Adrenal gland (tissue), 12 donors: ENCODE data around the gene TOP3B. TPM values are rescaled to one million over a fixed set of nuclear protein-coding genes. Genes with fewer than 3 reads are reported as not detected.

Source experiments
- DNase-seq, 7 donors: peaks; one replicate each; pipeline ENCODE4 v3.0.0-alpha.2; 2019 to 2020
- H3K27ac ChIP-seq, 5 donors: fragments of 200-600 bp; sonication (generic) in 4 of 5; 1 replicate in 3 of 5; 2 replicates in 2 of 5; pipeline versions ENCODE4 v1.5.1 to v1.8.0; 2016 to 2020; ENCODE audit warnings: mild to moderate bottlenecking in 1 of 5
- H3K27me3 ChIP-seq: fragments of 200-600 bp; 2 replicates; pipeline ENCODE4 v1.8.0; 2021
- H3K36me3 ChIP-seq, 2 donors: fragments of 200-600 bp; replicated peaks in 1 of 2; 1 replicate in 1 of 2; 2 replicates in 1 of 2; pipeline versions ENCODE4 v1.5.1 to v1.8.0; 2018 to 2022
- H3K4me1 ChIP-seq, 2 donors: fragments of 200-600 bp; replicated peaks in 1 of 2; 1 replicate in 1 of 2; 2 replicates in 1 of 2; pipeline versions ENCODE4 v1.5.1 to v1.8.0; 2018 to 2021
- H3K4me3 ChIP-seq, 4 donors: fragments of 200-600 bp; sonication (generic) in 3 of 4; one replicate each; pipeline ENCODE4 v1.5.1; 2016 to 2018
- H3K9me3 ChIP-seq, 3 donors: fragments of 200-600 bp; sonication (generic) in 1 of 3; replicated peaks in 1 of 3; 1 replicate in 2 of 3; 2 replicates in 1 of 3; pipeline versions ENCODE4 v1.5.1 to v1.8.0; 2016 to 2021
- POLR2A ChIP-seq, 2 donors: fragments of 450-650 bp; IDR thresholded peaks; one replicate each; pipeline ENCODE4 v1.6.1; 2017; ENCODE audit warnings: antibody characterized with exemption in 2 of 2, mild to moderate bottlenecking in 2 of 2, moderate library complexity in 1 of 2
- WGBS, 4 donors: extraction: QIAGEN DNeasy Blood & Tissue Kit in 2 of 4; methylation state at CpG; one replicate each; pipeline versions ENCODE4 v1.1.5 to v1.1.7; 2013 to 2017; 5-methylcytosine and 5-hydroxymethylcytosine counted together
- intact Hi-C, 2 donors: fragments of 100-400 bp; cut with DNase I; formaldehyde crosslinking; loops; one replicate each; pipeline versions ENCODE4 v1.14.1 to v1.15.0; 2022 to 2023
- polyA plus RNA-seq, 3 donors: library from polyadenylated mRNA; stranded (reverse); fragments of 200-250 nt in 2 of 3; fragments of 350-450 nt in 1 of 3; fragmentation: Illumina TruSeq in 1 of 3; extraction: RNeasy Lipid Tissue Mini Kit (QIAGEN cat#74804) in 1 of 3; gene quantifications; one replicate each; pipeline ENCODE4 v1.2.3, GENCODE V29; 2013 to 2014
- total RNA-seq, 9 donors: library from RNA; depleted of rRNA in 4 of 9; stranded (reverse); fragments of >200 nt in 4 of 9; fragments of 120-200 nt in 1 of 9; fragmentation: NEBNext Ultra II Directional in 1 of 9; extraction: Animal tissue kit (Norgen Biotek cat#: 25700) in 1 of 9; gene quantifications; one replicate each; pipeline versions ENCODE4 v1.1.0 to v1.2.4, GENCODE V29; 2013 to 2023
- TF ChIP-seq, protein P1 (sequence below), 6 experiments: fragments of 450-650 bp in 4 of 6; fragments of 200-600 bp in 2 of 6; sonication (generic) in 1 of 6; IDR thresholded peaks; 1 replicate in 5 of 6; 2 replicates in 1 of 6; pipeline versions ENCODE4 v1.5.1 to v1.8.0; 2016 to 2021; ENCODE audit warnings: antibody characterized with exemption in 6 of 6, mild to moderate bottlenecking in 2 of 6, moderate library complexity in 1 of 6
- donor health status: healthy with polysubstance abuse.
- donor health status: Bipolar disorder and iron deficiency.
- donor health status: DM: yes; HTN: yes; CAD: no.
- donor health status: DM: no; HTN: no; CAD: no.
- donor health status: DM: no; HTN: no; CAD: no.
- donor health status: DM: yes; HTN: yes; CAD: no.

Gene TOP3B
- total and polyA plus RNA-seq, 12 donors = 8.5 to 31.8 (median 21.8) TPM

DNA sequence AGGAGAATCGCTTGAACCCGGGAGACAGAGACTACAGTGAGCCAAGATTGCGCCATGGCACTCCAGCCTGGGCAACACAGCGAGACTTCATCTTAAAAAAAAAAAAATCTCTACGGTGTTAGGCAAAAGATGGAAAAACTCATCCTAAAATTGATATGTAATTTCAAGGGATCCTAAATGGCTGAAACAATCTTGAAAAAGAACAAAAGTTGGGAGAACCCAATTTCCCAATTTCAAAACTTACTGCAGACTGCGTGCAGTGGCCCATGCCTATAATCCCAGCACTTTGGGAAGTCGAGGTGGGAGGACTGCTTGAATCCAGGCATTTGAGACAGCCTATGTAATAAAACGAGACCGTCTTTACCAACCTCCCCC is 31.7 kb upstream of the TOP3B start:
- Histone ChIP-seq H3K27ac (no peak overlapping the region), H3K36me3 (no peaks in the 10 kb centered on the region), H3K4me3 (no peak overlapping the region), H3K9me3 (no peaks in the 10 kb centered on the region), H3K27me3 (peaks cover 10% of the 10 kb centered on the region), H3K4me1 (no peaks in the 10 kb centered on the region)
- TF ChIP-seq POLR2A (IDR thresholded peaks at IDR 0.05) = no peak
- TF ChIP-seq, protein P1, sequence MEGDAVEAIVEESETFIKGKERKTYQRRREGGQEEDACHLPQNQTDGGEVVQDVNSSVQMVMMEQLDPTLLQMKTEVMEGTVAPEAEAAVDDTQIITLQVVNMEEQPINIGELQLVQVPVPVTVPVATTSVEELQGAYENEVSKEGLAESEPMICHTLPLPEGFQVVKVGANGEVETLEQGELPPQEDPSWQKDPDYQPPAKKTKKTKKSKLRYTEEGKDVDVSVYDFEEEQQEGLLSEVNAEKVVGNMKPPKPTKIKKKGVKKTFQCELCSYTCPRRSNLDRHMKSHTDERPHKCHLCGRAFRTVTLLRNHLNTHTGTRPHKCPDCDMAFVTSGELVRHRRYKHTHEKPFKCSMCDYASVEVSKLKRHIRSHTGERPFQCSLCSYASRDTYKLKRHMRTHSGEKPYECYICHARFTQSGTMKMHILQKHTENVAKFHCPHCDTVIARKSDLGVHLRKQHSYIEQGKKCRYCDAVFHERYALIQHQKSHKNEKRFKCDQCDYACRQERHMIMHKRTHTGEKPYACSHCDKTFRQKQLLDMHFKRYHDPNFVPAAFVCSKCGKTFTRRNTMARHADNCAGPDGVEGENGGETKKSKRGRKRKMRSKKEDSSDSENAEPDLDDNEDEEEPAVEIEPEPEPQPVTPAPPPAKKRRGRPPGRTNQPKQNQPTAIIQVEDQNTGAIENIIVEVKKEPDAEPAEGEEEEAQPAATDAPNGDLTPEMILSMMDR (IDR thresholded peaks at IDR 0.05) = no peak
- DNase-seq = no peak
- WGBS, 4 donors = 80 to 86% (median 83%) methylated on average over 9 of the region's 9 CpGs
- intact Hi-C loops = no loop called here

DNA sequence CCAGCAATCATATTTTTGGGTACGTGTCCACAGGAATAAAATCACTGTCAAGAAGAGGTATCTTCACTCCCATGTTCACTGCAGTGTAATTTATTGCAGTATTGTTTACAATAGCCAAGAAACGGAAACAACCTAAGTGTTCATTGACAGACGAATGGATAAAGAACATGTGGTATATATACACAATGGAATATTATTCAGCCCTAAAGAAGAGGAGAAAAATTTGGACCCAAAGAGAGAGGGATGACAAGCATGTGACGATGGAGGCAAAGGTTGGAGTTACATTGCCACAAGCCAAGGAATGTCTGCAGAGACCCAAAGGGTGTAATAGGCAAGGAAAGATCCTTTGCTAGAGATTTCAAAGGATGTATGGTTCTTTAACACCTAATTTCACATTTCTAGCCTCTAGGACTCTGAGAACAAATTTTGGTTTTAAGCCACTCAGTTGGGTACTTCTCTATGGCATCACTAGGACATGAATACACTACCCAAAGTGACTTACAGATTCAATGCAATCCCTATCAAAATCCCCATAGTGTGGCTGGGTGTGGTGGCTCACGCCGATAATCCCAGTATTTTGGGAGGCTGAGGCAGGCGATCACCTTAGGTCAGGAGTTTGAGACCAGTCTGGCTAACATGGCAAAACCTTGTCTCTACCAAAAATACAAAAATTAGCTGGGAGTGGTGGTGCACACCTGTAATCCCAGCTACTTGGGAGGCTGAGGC is 31.1 kb upstream of the TOP3B start:
- intact Hi-C loops = no loop called here
- no peak for TF ChIP-seq POLR2A (IDR thresholded peaks at IDR 0.05)
- TF ChIP-seq, protein P1 (IDR thresholded peaks at IDR 0.05) = no peak
- DNase-seq = no peak
- H3K4me1 ChIP-seq = no peaks in the 10 kb centered on the region
- no peak overlapping the region for H3K4me3 ChIP-seq
- no peaks in the 10 kb centered on the region for H3K9me3 ChIP-seq
- peaks cover 10% of the 10 kb centered on the region for H3K27me3 ChIP-seq
- WGBS, 4 donors = 86 to 89% (median 87%) methylated on average over 4 to 7 of the region's 7 CpGs
- H3K27ac ChIP-seq = no peak overlapping the region
- H3K36me3 ChIP-seq = no peaks in the 10 kb centered on the region

GRCh38 chr22:22011964-22012363 is 29.4 kb upstream of the TOP3B start:
- TF ChIP-seq, protein P1 (IDR thresholded peaks at IDR 0.05) = no peak
- no peak for TF ChIP-seq POLR2A (IDR thresholded peaks at IDR 0.05)
- WGBS, 4 donors = 27 to 63% (median 47%) methylated on average over 1 of the region's 1 CpG
- intact Hi-C loops = no loop called here
- Histone ChIP-seq H3K27me3 (peaks cover 10% of the 10 kb centered on the region), H3K4me3 (no peak overlapping the region), H3K36me3 (no peaks in the 10 kb centered on the region), H3K4me1 (no peaks in the 10 kb centered on the region), H3K27ac (no peak overlapping the region), H3K9me3 (no peaks in the 10 kb centered on the region)
- DNase-seq = no peak

DNA sequence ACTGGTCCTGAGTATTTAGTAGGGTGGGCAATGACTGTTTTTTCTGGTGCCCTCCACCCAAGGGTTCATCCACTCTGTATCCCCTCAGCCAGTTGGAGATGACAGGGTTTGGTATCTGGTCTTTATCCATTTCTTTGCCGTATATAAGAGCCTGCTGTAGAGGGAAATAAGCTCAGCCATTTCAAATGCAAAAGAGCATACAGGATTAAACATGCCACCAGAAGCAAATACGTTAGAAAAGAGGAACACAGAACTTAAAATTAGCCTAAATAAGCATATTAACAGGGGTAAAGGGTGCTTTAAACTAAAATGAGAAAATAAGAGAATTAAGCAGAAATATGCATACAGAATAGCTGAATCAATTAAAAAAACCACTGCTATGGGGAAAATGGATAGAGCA is 27.8 kb upstream of the TOP3B start:
- no peaks in the 10 kb centered on the region for H3K9me3 ChIP-seq
- H3K27me3 ChIP-seq = peaks cover 10% of the 10 kb centered on the region
- WGBS, 4 donors = 37 to 44% (median 41%) methylated on average over 2 of the region's 2 CpGs

More for the DNA sequence above, 27.8 kb upstream of the TOP3B start:
- DNase-seq = no peak
- Histone ChIP-seq H3K4me1 (no peaks in the 10 kb centered on the region), H3K4me3 (no peak overlapping the region), H3K27ac (no peak overlapping the region), H3K36me3 (no peaks in the 10 kb centered on the region)
- intact Hi-C loops = no loop called here
- TF ChIP-seq, protein P1 (IDR thresholded peaks at IDR 0.05) = no peak
- no peak for TF ChIP-seq POLR2A (IDR thresholded peaks at IDR 0.05)
